ENCODE results near the gene POT1.

Gene POT1

GRCh38 chr7:124912972-124913371 lies 16.7 kb downstream of the POT1 start:
- WGBS (ENCODE audit: insufficient coverage, insufficient read length) = no CpG with 5 or more reads among the region's 4 CpGs
- Histone ChIP-seq H3K27me3 (ENCODE audit: control insufficient read depth, insufficient read depth, low read length) (no peaks in the 10 kb centered on the region), H3K27ac (ENCODE audit: low read length) (no peak overlapping the region), H3K4me1 (ENCODE audit: control insufficient read depth, insufficient read depth, low read length) (peaks cover 1% of the 10 kb centered on the region; the same call in 1 of the 2 replicates), H3K4me3 (ENCODE audit: low read length) (no peak overlapping the region), H3K9me3 (ENCODE audit: control insufficient read depth, insufficient read depth, low read length) (no peaks in the 10 kb centered on the region), H3K36me3 (ENCODE audit: control insufficient read depth, insufficient read depth, low read length) (no peaks in the 10 kb centered on the region)
- no peak for DNase-seq (ENCODE audit: low read depth, low spot score)

GRCh38 chr7:124909808-124910207 lies 19.8 kb downstream of the POT1 start:
- Histone ChIP-seq H3K27ac (ENCODE audit: low read length) (no peak overlapping the region), H3K4me1 (ENCODE audit: control insufficient read depth, insufficient read depth, low read length) (no peaks in the 10 kb centered on the region), H3K4me3 (ENCODE audit: low read length) (no peak overlapping the region), H3K9me3 (ENCODE audit: control insufficient read depth, insufficient read depth, low read length) (no peaks in the 10 kb centered on the region), H3K36me3 (ENCODE audit: control insufficient read depth, insufficient read depth, low read length) (no peaks in the 10 kb centered on the region), H3K27me3 (ENCODE audit: control insufficient read depth, insufficient read depth, low read length) (no peaks in the 10 kb centered on the region)
- DNase-seq (ENCODE audit: low read depth, low spot score) = no peak
- no CpG with 5 or more reads among the region's 1 CpG for WGBS (ENCODE audit: insufficient coverage, insufficient read length)

- Histone ChIP-seq H3K4me3 (ENCODE audit: low read length) (no peak overlapping the region), H3K27me3 (ENCODE audit: control insufficient read depth, insufficient read depth, low read length) (no peaks in the 10 kb centered on the region), H3K27ac (ENCODE audit: low read length) (no peak overlapping the region), H3K36me3 (ENCODE audit: control insufficient read depth, insufficient read depth, low read length) (no peaks in the 10 kb centered on the region), H3K9me3 (ENCODE audit: control insufficient read depth, insufficient read depth, low read length) (no peaks in the 10 kb centered on the region), H3K4me1 (ENCODE audit: control insufficient read depth, insufficient read depth, low read length) (no peaks in the 10 kb centered on the region)
- no peak for DNase-seq (ENCODE audit: low read depth, low spot score)
These were observed 21.4 kb downstream of the POT1 start for GRCh38 chr7:124908259-124908658.

GRCh38 chr7:124907490-124907889 lies 22.1 kb downstream of the POT1 start:
- no peak overlapping the region for H3K4me3 ChIP-seq (ENCODE audit: low read length)

DNA sequence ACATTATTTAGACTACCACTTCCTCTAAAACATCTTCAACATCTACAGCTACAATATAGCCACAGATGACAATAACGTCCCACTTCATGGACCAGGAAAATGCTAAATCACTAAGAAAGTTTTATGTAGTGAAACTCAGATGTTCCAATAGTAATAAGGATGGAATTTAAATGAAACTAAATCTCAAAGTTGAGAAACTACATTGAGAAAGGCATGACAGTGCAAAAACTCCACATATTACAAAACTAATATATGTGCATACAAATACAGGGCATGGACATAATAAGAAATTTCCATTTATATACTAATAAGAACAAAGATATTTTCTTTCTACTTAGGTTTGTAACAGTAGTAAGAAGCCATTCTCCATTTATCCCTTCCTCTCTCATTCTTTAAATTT lies 31.1 kb downstream of the POT1 start:
- WGBS (ENCODE audit: insufficient coverage, insufficient read length) = no CpG with 5 or more reads among the region's 1 CpG
- no peak for DNase-seq (ENCODE audit: low read depth, low spot score)
- H3K9me3 ChIP-seq (ENCODE audit: control insufficient read depth, insufficient read depth, low read length) = no peaks in the 10 kb centered on the region; the same call in 1 of the 2 replicates

More at GRCh38 chr7:124907490-124907889, 22.1 kb downstream of the POT1 start:
- H3K9me3 ChIP-seq (ENCODE audit: control insufficient read depth, insufficient read depth, low read length) = no peaks in the 10 kb centered on the region
- no CpG with 5 or more reads among the region's 1 CpG for WGBS (ENCODE audit: insufficient coverage, insufficient read length)
- H3K4me1 ChIP-seq (ENCODE audit: control insufficient read depth, insufficient read depth, low read length) = no peaks in the 10 kb centered on the region
- no peaks in the 10 kb centered on the region for H3K27me3 ChIP-seq (ENCODE audit: control insufficient read depth, insufficient read depth, low read length)
- H3K36me3 ChIP-seq (ENCODE audit: control insufficient read depth, insufficient read depth, low read length) = no peaks in the 10 kb centered on the region
- no peak overlapping the region for H3K27ac ChIP-seq (ENCODE audit: low read length)
- no peak for DNase-seq (ENCODE audit: low read depth, low spot score)

GRCh38 chr7:124896001-124896400 lies 33.6 kb downstream of the POT1 start:
- H3K4me1 ChIP-seq (ENCODE audit: control insufficient read depth, insufficient read depth, low read length) = no peaks in the 10 kb centered on the region
- no peaks in the 10 kb centered on the region for H3K36me3 ChIP-seq (ENCODE audit: control insufficient read depth, insufficient read depth, low read length)
- H3K27ac ChIP-seq (ENCODE audit: low read length) = no peak overlapping the region
- no peak for DNase-seq (ENCODE audit: low read depth, low spot score)
- no peak overlapping the region for H3K4me3 ChIP-seq (ENCODE audit: low read length)
- 100% methylated on average over 2 of the region's 3 CpGs for WGBS (ENCODE audit: insufficient coverage, insufficient read length)
- H3K27me3 ChIP-seq (ENCODE audit: control insufficient read depth, insufficient read depth, low read length) = no peaks in the 10 kb centered on the region
- H3K9me3 ChIP-seq (ENCODE audit: control insufficient read depth, insufficient read depth, low read length) = no peaks in the 10 kb centered on the region; the same call in 1 of the 2 replicates

More for the DNA sequence above, 31.1 kb downstream of the POT1 start:
- no peaks in the 10 kb centered on the region for H3K4me1 ChIP-seq (ENCODE audit: control insufficient read depth, insufficient read depth, low read length)
- H3K27ac ChIP-seq (ENCODE audit: low read length) = no peak overlapping the region
- H3K36me3 ChIP-seq (ENCODE audit: control insufficient read depth, insufficient read depth, low read length) = no peaks in the 10 kb centered on the region
- no peak overlapping the region for H3K4me3 ChIP-seq (ENCODE audit: low read length)
- H3K27me3 ChIP-seq (ENCODE audit: control insufficient read depth, insufficient read depth, low read length) = no peaks in the 10 kb centered on the region

- no peak for DNase-seq (ENCODE audit: low read depth, low spot score)
- Histone ChIP-seq H3K4me3 (ENCODE audit: low read length) (no peak overlapping the region), H3K4me1 (ENCODE audit: control insufficient read depth, insufficient read depth, low read length) (no peaks in the 10 kb centered on the region), H3K9me3 (ENCODE audit: control insufficient read depth, insufficient read depth, low read length) (no peaks in the 10 kb centered on the region), H3K27me3 (ENCODE audit: control insufficient read depth, insufficient read depth, low read length) (no peaks in the 10 kb centered on the region), H3K36me3 (ENCODE audit: control insufficient read depth, insufficient read depth, low read length) (no peaks in the 10 kb centered on the region), H3K27ac (ENCODE audit: low read length) (no peak overlapping the region)
- no CpG with 5 or more reads among the region's 1 CpG for WGBS (ENCODE audit: insufficient coverage, insufficient read length)
These were observed 36.3 kb downstream of the POT1 start for GRCh38 chr7:124893140-124893827.

- no CpG with 5 or more reads among the region's 3 CpGs for WGBS (ENCODE audit: insufficient coverage, insufficient read length)
- Histone ChIP-seq H3K9me3 (ENCODE audit: control insufficient read depth, insufficient read depth, low read length) (no peaks in the 10 kb centered on the region), H3K4me1 (ENCODE audit: control insufficient read depth, insufficient read depth, low read length) (no peaks in the 10 kb centered on the region), H3K36me3 (ENCODE audit: control insufficient read depth, insufficient read depth, low read length) (no peaks in the 10 kb centered on the region), H3K27ac (ENCODE audit: low read length) (no peak overlapping the region), H3K27me3 (ENCODE audit: control insufficient read depth, insufficient read depth, low read length) (no peaks in the 10 kb centered on the region), H3K4me3 (ENCODE audit: low read length) (no peak overlapping the region)
- no peak for DNase-seq (ENCODE audit: low read depth, low spot score)
These were observed 42.4 kb downstream of the POT1 start for GRCh38 chr7:124887247-124887646.

GRCh38 chr7:124881981-124882380 lies 47.6 kb downstream of the POT1 start:
- Histone ChIP-seq H3K36me3 (ENCODE audit: control insufficient read depth, insufficient read depth, low read length) (no peaks in the 10 kb centered on the region), H3K4me1 (ENCODE audit: control insufficient read depth, insufficient read depth, low read length) (no peaks in the 10 kb centered on the region), H3K4me3 (ENCODE audit: low read length) (no peak overlapping the region), H3K27ac (ENCODE audit: low read length) (no peak overlapping the region), H3K9me3 (ENCODE audit: control insufficient read depth, insufficient read depth, low read length) (no peaks in the 10 kb centered on the region), H3K27me3 (ENCODE audit: control insufficient read depth, insufficient read depth, low read length) (no peaks in the 10 kb centered on the region)
- no peak for DNase-seq (ENCODE audit: low read depth, low spot score)
- no CpG with 5 or more reads among the region's 1 CpG for WGBS (ENCODE audit: insufficient coverage, insufficient read length)

- Histone ChIP-seq H3K27me3 (ENCODE audit: control insufficient read depth, insufficient read depth, low read length) (no peaks in the 10 kb centered on the region), H3K27ac (ENCODE audit: low read length) (no peak overlapping the region), H3K4me1 (ENCODE audit: control insufficient read depth, insufficient read depth, low read length) (no peaks in the 10 kb centered on the region), H3K9me3 (ENCODE audit: control insufficient read depth, insufficient read depth, low read length) (no peaks in the 10 kb centered on the region), H3K4me3 (ENCODE audit: low read length) (no peak overlapping the region), H3K36me3 (ENCODE audit: control insufficient read depth, insufficient read depth, low read length) (no peaks in the 10 kb centered on the region)
- WGBS (ENCODE audit: insufficient coverage, insufficient read length) = 100% methylated on average over 1 of the region's 1 CpG
- no peak for DNase-seq (ENCODE audit: low read depth, low spot score)
These were observed 49.9 kb downstream of the POT1 start for GRCh38 chr7:124879771-124880170.

- no peaks in the 10 kb centered on the region for H3K36me3 ChIP-seq (ENCODE audit: control insufficient read depth, insufficient read depth, low read length)
- no peak overlapping the region for H3K27ac ChIP-seq (ENCODE audit: low read length)
- DNase-seq (ENCODE audit: low read depth, low spot score) = no peak
- H3K4me3 ChIP-seq (ENCODE audit: low read length) = no peak overlapping the region
- no CpG with 5 or more reads among the region's 2 CpGs for WGBS (ENCODE audit: insufficient coverage, insufficient read length)
- H3K4me1 ChIP-seq (ENCODE audit: control insufficient read depth, insufficient read depth, low read length) = no peaks in the 10 kb centered on the region
- H3K27me3 ChIP-seq (ENCODE audit: control insufficient read depth, insufficient read depth, low read length) = no peaks in the 10 kb centered on the region
- H3K9me3 ChIP-seq (ENCODE audit: control insufficient read depth, insufficient read depth, low read length) = no peaks in the 10 kb centered on the region
These were observed 50.5 kb downstream of the POT1 start for GRCh38 chr7:124879103-124879502.
